HepG2 (cell line): ENCODE data around the gene TADA3. TPM values are rescaled to one million over a fixed set of nuclear protein-coding genes. Genes with fewer than 3 reads are reported as not detected.

Source experiments
- GTF3A ChIP-seq: sonication (generic); formaldehyde crosslinking; conservative IDR thresholded peaks from 2 replicates; pipeline ENCODE4 v1.4.0; 2020; ENCODE audit warnings: mild to moderate bottlenecking, missing genetic modification reagents
- HNF4A ChIP-seq: sonication (generic); formaldehyde crosslinking; IDR thresholded peaks from 2 replicates; pipeline ENCODE4 v1.4.0; 2020; ENCODE audit warnings: missing genetic modification reagents
- HNRNPK ChIP-seq: fragments of 200-400 bp; formaldehyde crosslinking; IDR thresholded peaks from 2 replicates; pipeline ENCODE4 v1.6.1; 2018; ENCODE audit warnings: low read length, low read depth, moderate library complexity, mild to moderate bottlenecking; ENCODE audit not compliant: poor library complexity, severe bottlenecking
- IRF9 ChIP-seq: sonication (generic); formaldehyde crosslinking; IDR thresholded peaks from 2 replicates; pipeline ENCODE4 v1.8.0; 2022; ENCODE audit warnings: missing genetic modification reagents, mild to moderate bottlenecking, borderline replicate concordance
- MAF1 ChIP-seq: sonication (generic); formaldehyde crosslinking; IDR thresholded peaks from 2 replicates; pipeline ENCODE4 v1.5.0; 2020; ENCODE audit warnings: missing genetic modification reagents, borderline replicate concordance
- MLX ChIP-seq: IDR thresholded peaks from 2 replicates; pipeline ENCODE4 v1.6.1; 2016
- MXD1 ChIP-seq: sonication (generic); formaldehyde crosslinking; IDR thresholded peaks from 2 replicates; pipeline ENCODE4 v1.4.0; 2020; ENCODE audit warnings: mild to moderate bottlenecking, missing genetic modification reagents
- NFATC3 ChIP-seq: sonication (generic); formaldehyde crosslinking; IDR thresholded peaks from 2 replicates; pipeline ENCODE4 v1.5.1; 2020; ENCODE audit warnings: mild to moderate bottlenecking, missing genetic modification reagents
- NR3C1 ChIP-seq: sonication (generic); formaldehyde crosslinking; IDR thresholded peaks from 2 replicates; pipeline ENCODE4 v1.4.0; 2020; ENCODE audit warnings: missing genetic modification reagents
- RFXANK ChIP-seq: IDR thresholded peaks from 2 replicates; pipeline ENCODE4 v1.6.1; 2016
- SNRNP70 ChIP-seq: fragments of 200-400 bp; formaldehyde crosslinking; IDR thresholded peaks from 2 replicates; pipeline ENCODE4 v1.6.1; 2017; ENCODE audit warnings: mild to moderate bottlenecking, low read depth, low read length, moderate library complexity
- SRSF4 ChIP-seq: fragments of 200-400 bp; formaldehyde crosslinking; IDR thresholded peaks from one replicate; pipeline ENCODE4 v1.6.1; 2018; ENCODE audit warnings: mild to moderate bottlenecking, low read depth, low read length, moderate library complexity; ENCODE audit not compliant: poor library complexity, severe bottlenecking
- ZNF274 ChIP-seq: sonication (generic); formaldehyde crosslinking; IDR thresholded peaks from 2 replicates; pipeline ENCODE4 v1.5.1; 2020; ENCODE audit warnings: mild to moderate bottlenecking, missing genetic modification reagents
- ZNF609 ChIP-seq: sonication (generic); formaldehyde crosslinking; IDR thresholded peaks from 2 replicates; pipeline ENCODE4 v1.4.0; 2020; ENCODE audit warnings: mild to moderate bottlenecking, missing genetic modification reagents, borderline replicate concordance
- ZNF687 ChIP-seq: sonication (generic); formaldehyde crosslinking; IDR thresholded peaks from 2 replicates; pipeline ENCODE4 v1.5.1; 2020; ENCODE audit warnings: mild to moderate bottlenecking, missing genetic modification reagents, moderate library complexity
- ZNF709 ChIP-seq: sonication (generic); formaldehyde crosslinking; IDR thresholded peaks from 2 replicates; pipeline ENCODE4 v1.5.0; 2020; ENCODE audit warnings: mild to moderate bottlenecking, missing genetic modification reagents
- ZNF749 ChIP-seq: sonication (generic); formaldehyde crosslinking; IDR thresholded peaks from 2 replicates; pipeline ENCODE4 v1.8.0; 2022; ENCODE audit warnings: mild to moderate bottlenecking, missing genetic modification reagents, moderate library complexity, borderline replicate concordance
- polyA plus RNA-seq, 8 experiments: library from polyadenylated mRNA; depleted of rRNA in 3 of 8; stranded (reverse) in 7 of 8; unstranded in 1 of 8; fragments of >200 nt; fragmentation: Illumina TruSeq in 4 of 8; extraction: Trizol in 4 of 8; gene quantifications; 2 replicates each; pipeline versions ENCODE4 v1.2.1 to v1.2.3, GENCODE V29; 2011 to 2016; ENCODE audit warnings: low read depth in 4 of 8, missing spikeins in 1 of 8, mixed read lengths in 1 of 8; ENCODE audit not compliant: insufficient read depth in 1 of 8
- total RNA-seq, 5 experiments: library from RNA; depleted of rRNA; stranded (reverse); fragments of >200 nt; fragmentation: Illumina TruSeq; extraction: Trizol; gene quantifications; 2 replicates each; pipeline ENCODE4 v1.2.3, GENCODE V29; 2016; ENCODE audit warnings: low read depth in 1 of 5

The TADA3 gene
- total and polyA plus RNA-seq, 2 of the 13 experiments (the other 11 are each of a cell fraction or from before 2014, with no cell fraction given), result 32.1 to 37.1 TPM

GRCh38 chr3:9792405-9793160 lies at the start of gene TADA3, which contains the start of gene ARPC4 (continued):
- peak; percentile 70; the same call in 1 of the 2 replicates for TF ChIP-seq ZNF687 (CRISPR knock-in tag)
- TF ChIP-seq MLX (CRISPR knock-in tag), result no peak; the same call in 1 of the 2 replicates
- TF ChIP-seq ZNF609 (CRISPR knock-in tag), result 0 out of 2 replicates have a peak, but pooled peaks have one; percentile 44
- TF ChIP-seq SNRNP70, result no peak
- TF ChIP-seq MXD1 (CRISPR knock-in tag), result no peak; the same call in 1 of the 2 replicates
- TF ChIP-seq NFATC3 (CRISPR knock-in tag), result no peak
- peak; percentile 45; the same call in 1 of the 2 replicates for TF ChIP-seq ZNF709 (CRISPR knock-in tag)
- TF ChIP-seq HNF4A (CRISPR knock-in tag), result peak; percentile 15; the same call in 1 of the 2 replicates
- 0 out of 2 replicates have a peak, but pooled peaks have one; percentile 57 for TF ChIP-seq MAF1
- TF ChIP-seq SRSF4, result no peak
- TF ChIP-seq NR3C1 (CRISPR knock-in tag), result no peak
- TF ChIP-seq HNRNPK, result peak; percentile 81
- no peak for TF ChIP-seq RFXANK (CRISPR knock-in tag)
- no peak for TF ChIP-seq ZNF749 (CRISPR knock-in tag)
- TF ChIP-seq ZNF274 (CRISPR knock-in tag), result no peak
- no peak for TF ChIP-seq IRF9 (CRISPR knock-in tag)
- TF ChIP-seq GTF3A (CRISPR knock-in tag), result no peak
